HTR-8/SVneo (cell line): Measurements from ENCODE around the gene KATNIP.
"Not testable (repeated sequence)": the region's sequence is repeated elsewhere in the genome, so short reads cannot be mapped to it uniquely, and the experiment has no call there.

Source experiments
- DNase-seq: peaks from one replicate; pipeline ENCODE4 v3.0.0; 2011; ENCODE audit warnings: low spot score, mixed read lengths; ENCODE audit not compliant: insufficient read length
- FAIRE-seq: peaks from 2 replicates; lab custom pipeline; 2011; peaks lifted over from hg19 to GRCh38; lab: Jason Lieb, UNC

Gene KATNIP

GRCh38 chr16:27531826-27532800 lies 17.8 kb upstream of the KATNIP start:
- no peak for DNase-seq
- FAIRE-seq: no peak

GRCh38 chr16:27534256-27534655 lies 15.7 kb upstream of the KATNIP start:
- no peak for DNase-seq
- FAIRE-seq: no peak

- DNase-seq: no peak
- no peak for FAIRE-seq
Observed at GRCh38 chr16:27538528-27538927, 11.4 kb upstream of the KATNIP start.

- no peak for DNase-seq
- no peak for FAIRE-seq
Observed at GRCh38 chr16:27539120-27539519, 10.8 kb upstream of the KATNIP start.

- FAIRE-seq (no peak), DNase-seq (no peak)
Observed at GRCh38 chr16:27539636-27540035, 10.3 kb upstream of the KATNIP start.

GRCh38 chr16:27543801-27544200 lies 6.1 kb upstream of the KATNIP start:
- DNase-seq (no peak), FAIRE-seq (no peak)

GRCh38 chr16:27544671-27545070 lies 5.3 kb upstream of the KATNIP start:
- FAIRE-seq: no peak
- no peak for DNase-seq

GRCh38 chr16:27547134-27547533 lies 2.8 kb upstream of the KATNIP start:
- FAIRE-seq: no peak
- DNase-seq: no peak

GRCh38 chr16:27547851-27548250 lies 2.1 kb upstream of the KATNIP start:
- no peak for DNase-seq
- FAIRE-seq: no peak

- DNase-seq (peak; percentile 22), FAIRE-seq (no peak)
Observed at GRCh38 chr16:27549464-27549745, 539 bp upstream of the KATNIP start.

- no peak for DNase-seq
- FAIRE-seq: no peak
Observed at GRCh38 chr16:27550582-27550920, 607 bp downstream of the KATNIP start.

GRCh38 chr16:27551036-27551435 lies 1.1 kb downstream of the KATNIP start:
- no peak for FAIRE-seq

GRCh38 chr16:27556471-27556870 lies 6.5 kb downstream of the KATNIP start:
- DNase-seq (no peak), FAIRE-seq (no peak)

More at GRCh38 chr16:27551036-27551435, 1.1 kb downstream of the KATNIP start:
- no peak for DNase-seq

- no peak for DNase-seq
- FAIRE-seq: no peak
Observed at GRCh38 chr16:27558434-27558833, 8.5 kb downstream of the KATNIP start.

GRCh38 chr16:27558932-27559331 lies 9.0 kb downstream of the KATNIP start:
- FAIRE-seq (no peak), DNase-seq (no peak)

- FAIRE-seq (no peak), DNase-seq (no peak)
Observed at GRCh38 chr16:27561216-27561615, 11.3 kb downstream of the KATNIP start.

- DNase-seq (no peak), FAIRE-seq (no peak)
Observed at GRCh38 chr16:27564224-27564623, 14.3 kb downstream of the KATNIP start.

GRCh38 chr16:27566417-27566816 lies 16.5 kb downstream of the KATNIP start:
- no peak for FAIRE-seq
- DNase-seq: no peak

- FAIRE-seq: no peak
- no peak for DNase-seq
Observed at GRCh38 chr16:27568077-27568476, 18.1 kb downstream of the KATNIP start.

GRCh38 chr16:27570986-27571385 lies 21.0 kb downstream of the KATNIP start:
- FAIRE-seq, DNase-seq: not testable (repeated sequence)

GRCh38 chr16:27571433-27572326 lies 21.7 kb downstream of the KATNIP start:
- no peak for DNase-seq
- FAIRE-seq: no peak
